Measurements from ENCODE around the gene CELSR1.

CELSR1 gene

GRCh38 chr22:46361826-46362202 is 175.6 kb downstream of the CELSR1 start:
- no peak for DNase-seq

GRCh38 chr22:46360891-46361290 is 176.5 kb downstream of the CELSR1 start:
- DNase-seq = no peak

- no peak for DNase-seq
Observed at GRCh38 chr22:46360097-46360496, 177.3 kb downstream of the CELSR1 start.

GRCh38 chr22:46359362-46359761 is 178.1 kb downstream of the CELSR1 start:
- no peak for DNase-seq

- DNase-seq = no peak
Observed at GRCh38 chr22:46358766-46359165, 178.7 kb downstream of the CELSR1 start.

GRCh38 chr22:46357711-46358520 is 179.5 kb downstream of the CELSR1 start:
- DNase-seq = no peak

- DNase-seq = no peak
Observed at GRCh38 chr22:46356496-46357480, 180.6 kb downstream of the CELSR1 start.

- DNase-seq = no peak
Observed at GRCh38 chr22:46355996-46356471, 181.4 kb downstream of the CELSR1 start.

GRCh38 chr22:46355369-46355995 is 181.9 kb downstream of the CELSR1 start:
- DNase-seq = peak; percentile 49

- DNase-seq = no peak
Observed at GRCh38 chr22:46354993-46355305, 182.5 kb downstream of the CELSR1 start.

- DNase-seq = no peak
Observed at GRCh38 chr22:46354176-46354992, 183.0 kb downstream of the CELSR1 start.

- no peak for DNase-seq
Observed at GRCh38 chr22:46353483-46354105, 183.8 kb downstream of the CELSR1 start.

- peak; percentile 6 for DNase-seq
Observed at GRCh38 chr22:46352691-46353386, 184.6 kb downstream of the CELSR1 start.

GRCh38 chr22:46352276-46352675 is 185.1 kb downstream of the CELSR1 start:
- no peak for DNase-seq

GRCh38 chr22:46351767-46352166 is 185.7 kb downstream of the CELSR1 start:
- DNase-seq = no peak

- no peak for DNase-seq
Observed at GRCh38 chr22:46351131-46351735, 186.2 kb downstream of the CELSR1 start.

- no peak for DNase-seq
Observed at GRCh38 chr22:46350646-46351045, 186.8 kb downstream of the CELSR1 start.

GRCh38 chr22:46350121-46350520 is 187.3 kb downstream of the CELSR1 start:
- DNase-seq = no peak

GRCh38 chr22:46349681-46350080 is 187.7 kb downstream of the CELSR1 start:
- no peak for DNase-seq

- DNase-seq = no peak
Observed at GRCh38 chr22:46349238-46349637, 188.2 kb downstream of the CELSR1 start.

Measured in fibroblast of skin of abdomen (primary cell).